HepG2 (cell line): ENCODE data around the gene NR2F1. TPM values are rescaled to one million over a fixed set of nuclear protein-coding genes. Genes with fewer than 3 reads are reported as not detected.

Source experiments
- BRCA1 ChIP-seq: sonication (generic); formaldehyde crosslinking; IDR thresholded peaks from 2 replicates; pipeline ENCODE4 v1.4.0; 2020; ENCODE audit warnings: missing genetic modification reagents
- CBFB ChIP-seq: sonication (generic); formaldehyde crosslinking; IDR thresholded peaks from 2 replicates; pipeline ENCODE4 v1.4.0; 2020; ENCODE audit warnings: missing genetic modification reagents
- CBX2 ChIP-seq, 2 experiments: fragments of 200-600 bp in 1 of 2; sonication (generic); formaldehyde crosslinking in 1 of 2; IDR thresholded peaks; 2 replicates each; pipeline versions ENCODE4 v1.7.0 to v1.8.1; 2018 to 2022; ENCODE audit warnings: low read depth in 2 of 2, low read length in 1 of 2, mild to moderate bottlenecking in 1 of 2, missing genetic modification reagents in 1 of 2
- DRAP1 ChIP-seq: IDR thresholded peaks from 2 replicates; pipeline ENCODE4 v1.6.1; 2016; ENCODE audit warnings: missing genetic modification reagents, missing compliant biosample characterization
- FIP1L1 ChIP-seq: fragments of 200-400 bp; formaldehyde crosslinking; IDR thresholded peaks from 2 replicates; pipeline ENCODE4 v1.6.1; 2018; ENCODE audit warnings: low read depth, mild to moderate bottlenecking, low read length, moderate library complexity, borderline replicate concordance; ENCODE audit not compliant: insufficient read depth
- IRX3 ChIP-seq: sonication (generic); formaldehyde crosslinking; IDR thresholded peaks from 2 replicates; pipeline ENCODE4 v1.8.1; 2023; ENCODE audit warnings: mild to moderate bottlenecking, low read depth, missing genetic modification reagents, borderline replicate concordance
- KDM5B ChIP-seq: sonication (generic); formaldehyde crosslinking; IDR thresholded peaks from 2 replicates; pipeline ENCODE4 v1.4.0; 2020; ENCODE audit warnings: missing genetic modification reagents, mild to moderate bottlenecking, borderline replicate concordance
- KMT2B ChIP-seq: IDR thresholded peaks from 2 replicates; pipeline ENCODE4 v1.6.1; 2016; ENCODE audit warnings: missing genetic modification reagents, missing compliant biosample characterization
- LCORL ChIP-seq, 2 experiments: fragments of 450-650 bp in 1 of 2; sonication (generic) in 1 of 2; formaldehyde crosslinking in 1 of 2; IDR thresholded peaks; 2 replicates each; pipeline versions ENCODE4 v1.5.0 to v1.6.1; 2017 to 2020; ENCODE audit warnings: antibody characterized with exemption in 1 of 2, missing genetic modification reagents in 1 of 2
- MZF1 ChIP-seq: sonication (generic); formaldehyde crosslinking; IDR thresholded peaks from 2 replicates; pipeline ENCODE4 v1.8.1; 2023; ENCODE audit warnings: mild to moderate bottlenecking, missing genetic modification reagents, borderline replicate concordance
- NBN ChIP-seq: fragments of 450-650 bp; conservative IDR thresholded peaks from 2 replicates; pipeline ENCODE4 v1.6.1; 2017
- NONO ChIP-seq, 2 experiments: fragments of 450-650 bp in 1 of 2; sonication (generic) in 1 of 2; formaldehyde crosslinking in 1 of 2; IDR thresholded peaks in 1 of 2; conservative IDR thresholded peaks in 1 of 2; 2 replicates each; pipeline versions ENCODE4 v1.6.1 to v1.8.0; 2017 to 2022; ENCODE audit warnings: mild to moderate bottlenecking in 1 of 2, missing genetic modification reagents in 1 of 2, moderate library complexity in 1 of 2
- SNAPC2 ChIP-seq: sonication (generic); formaldehyde crosslinking; IDR thresholded peaks from 2 replicates; pipeline ENCODE4 v1.8.1; 2022; ENCODE audit warnings: mild to moderate bottlenecking, missing genetic modification reagents
- ZBTB37 ChIP-seq: sonication (generic); formaldehyde crosslinking; IDR thresholded peaks from 2 replicates; pipeline ENCODE4 v1.4.0; 2020; ENCODE audit warnings: mild to moderate bottlenecking, missing genetic modification reagents
- ZC3H13 ChIP-seq: sonication (generic); formaldehyde crosslinking; IDR thresholded peaks from 2 replicates; pipeline ENCODE4 v1.8.1; 2023; ENCODE audit warnings: mild to moderate bottlenecking, missing genetic modification reagents, moderate library complexity
- ZNF329 ChIP-seq: sonication (generic); formaldehyde crosslinking; IDR thresholded peaks from 2 replicates; pipeline ENCODE4 v1.9.0; 2021; ENCODE audit warnings: low read depth, mild to moderate bottlenecking, missing genetic modification reagents
- ZNF383 ChIP-seq: sonication (generic); formaldehyde crosslinking; IDR thresholded peaks from 2 replicates; pipeline ENCODE4 v1.4.0; 2020; ENCODE audit warnings: missing genetic modification reagents, mild to moderate bottlenecking, borderline replicate concordance
- ZNF609 ChIP-seq: sonication (generic); formaldehyde crosslinking; IDR thresholded peaks from 2 replicates; pipeline ENCODE4 v1.4.0; 2020; ENCODE audit warnings: mild to moderate bottlenecking, missing genetic modification reagents, borderline replicate concordance
- ZSCAN20 ChIP-seq: sonication (generic); formaldehyde crosslinking; IDR thresholded peaks from 2 replicates; pipeline ENCODE4 v1.4.0; 2020; ENCODE audit warnings: missing genetic modification reagents, mild to moderate bottlenecking, borderline replicate concordance
- polyA plus RNA-seq, 8 experiments: library from polyadenylated mRNA; depleted of rRNA in 3 of 8; stranded (reverse) in 7 of 8; unstranded in 1 of 8; fragments of >200 nt; fragmentation: Illumina TruSeq in 4 of 8; extraction: Trizol in 4 of 8; gene quantifications; 2 replicates each; pipeline versions ENCODE4 v1.2.1 to v1.2.3, GENCODE V29; 2011 to 2016; ENCODE audit warnings: low read depth in 4 of 8, missing spikeins in 1 of 8, mixed read lengths in 1 of 8; ENCODE audit not compliant: insufficient read depth in 1 of 8
- total RNA-seq, 5 experiments: library from RNA; depleted of rRNA; stranded (reverse); fragments of >200 nt; fragmentation: Illumina TruSeq; extraction: Trizol; gene quantifications; 2 replicates each; pipeline ENCODE4 v1.2.3, GENCODE V29; 2016; ENCODE audit warnings: low read depth in 1 of 5
- TF ChIP-seq, protein P1 (sequence below): IDR thresholded peaks from 2 replicates; pipeline ENCODE4 v1.6.1; 2018; ENCODE audit warnings: missing genetic modification reagents, mild to moderate bottlenecking, missing compliant biosample characterization

NR2F1 gene
- total and polyA plus RNA-seq, 2 of the 13 experiments (the other 11 are each of a cell fraction or from before 2014, with no cell fraction given), result 17.1 to 59.7 TPM

- peak; percentile 86 for TF ChIP-seq ZNF609 (CRISPR knock-in tag)
- TF ChIP-seq DRAP1, result peak; percentile 97
- TF ChIP-seq ZSCAN20 (CRISPR knock-in tag), result no peak
- TF ChIP-seq BRCA1 (CRISPR knock-in tag), result no peak
- peak; percentile 59; the same call in 1 of the 2 replicates for TF ChIP-seq ZNF383
- TF ChIP-seq MZF1 (CRISPR knock-in tag), result no peak
- no peak for TF ChIP-seq CBFB (CRISPR knock-in tag)
- no peak for TF ChIP-seq IRX3
- no peak for TF ChIP-seq KMT2B (CRISPR knock-in tag)
- TF ChIP-seq NONO (IDR thresholded peaks at IDR 0.05), result no peak
- peak; percentile 40; the same call in 1 of the 2 replicates for TF ChIP-seq NONO (CRISPR knock-in tag; conservative IDR thresholded peaks at IDR 0.05)
- TF ChIP-seq KDM5B (CRISPR knock-in tag), result no peak
- TF ChIP-seq, protein P1, sequence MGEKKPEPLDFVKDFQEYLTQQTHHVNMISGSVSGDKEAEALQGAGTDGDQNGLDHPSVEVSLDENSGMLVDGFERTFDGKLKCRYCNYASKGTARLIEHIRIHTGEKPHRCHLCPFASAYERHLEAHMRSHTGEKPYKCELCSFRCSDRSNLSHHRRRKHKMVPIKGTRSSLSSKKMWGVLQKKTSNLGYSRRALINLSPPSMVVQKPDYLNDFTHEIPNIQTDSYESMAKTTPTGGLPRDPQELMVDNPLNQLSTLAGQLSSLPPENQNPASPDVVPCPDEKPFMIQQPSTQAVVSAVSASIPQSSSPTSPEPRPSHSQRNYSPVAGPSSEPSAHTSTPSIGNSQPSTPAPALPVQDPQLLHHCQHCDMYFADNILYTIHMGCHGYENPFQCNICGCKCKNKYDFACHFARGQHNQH, result peak; percentile 75
- peak; percentile 66; the same call in 1 of the 2 replicates for TF ChIP-seq LCORL (IDR thresholded peaks at IDR 0.05)
- peak; percentile 77 for TF ChIP-seq LCORL (CRISPR knock-in tag; IDR thresholded peaks at IDR 0.05)
- TF ChIP-seq SNAPC2 (CRISPR knock-in tag), result peak; percentile 80; the same call in 1 of the 2 replicates
- no peak for TF ChIP-seq ZC3H13 (CRISPR knock-in tag)
- no peak for TF ChIP-seq NBN
- no peak for TF ChIP-seq ZBTB37 (CRISPR knock-in tag)
- no peak for TF ChIP-seq FIP1L1
- no peak for TF ChIP-seq ZNF329
- TF ChIP-seq CBX2 (IDR thresholded peaks at IDR 0.05; ENCODE audit: low read depth, low read length), result no peak
- TF ChIP-seq CBX2 (CRISPR knock-in tag; IDR thresholded peaks at IDR 0.05; ENCODE audit: low read depth), result no peak
Observed at GRCh38 chr5:93582677-93583438, at the start of gene NR2F1 (continued).
